Kidney tubule cell (primary cell): ENCODE results near the gene AP5B1.
"Not testable (repeated sequence)": the region's sequence is repeated elsewhere in the genome, so short reads cannot be mapped to it uniquely, and the experiment has no call there.

Source experiments
- DNase-seq: peaks from one replicate; pipeline ENCODE4 v3.0.0-alpha.2; 2018; ENCODE audit warnings: low spot score

Gene AP5B1

GRCh38 chr11:65786008-65786785 is 5.4 kb upstream of the AP5B1 start:
- no peak for DNase-seq

- DNase-seq: no peak
These were observed 4.7 kb upstream of the AP5B1 start for GRCh38 chr11:65785319-65786007.

GRCh38 chr11:65782816-65783228 is 2.0 kb upstream of the AP5B1 start:
- peak; percentile 44 for DNase-seq

GRCh38 chr11:65781962-65782815 is 1.4 kb upstream of the AP5B1 start:
- DNase-seq: no peak

- no peak for DNase-seq
These were observed 581 bp upstream of the AP5B1 start for GRCh38 chr11:65781152-65781961.

GRCh38 chr11:65779919-65780769 is 632 bp downstream of the AP5B1 start:
- DNase-seq: peak; percentile 88

- no peak for DNase-seq
These were observed 1.2 kb downstream of the AP5B1 start for GRCh38 chr11:65779669-65779918.

- no peak for DNase-seq
These were observed 1.7 kb downstream of the AP5B1 start for GRCh38 chr11:65778901-65779668.

- no peak for DNase-seq
These were observed 2.3 kb downstream of the AP5B1 start for GRCh38 chr11:65778431-65778900.

GRCh38 chr11:65777821-65778361 is 2.9 kb downstream of the AP5B1 start:
- no peak for DNase-seq

- no peak for DNase-seq
These were observed 3.5 kb downstream of the AP5B1 start for GRCh38 chr11:65777241-65777640.

- DNase-seq: peak; percentile 41
These were observed 4.0 kb downstream of the AP5B1 start for GRCh38 chr11:65776710-65777141.

- DNase-seq: no peak
These were observed 4.6 kb downstream of the AP5B1 start for GRCh38 chr11:65776196-65776595.

GRCh38 chr11:65774525-65775306 is 6.1 kb downstream of the AP5B1 start:
- DNase-seq: no peak

GRCh38 chr11:65773784-65774411 is 6.9 kb downstream of the AP5B1 start:
- no peak for DNase-seq

- DNase-seq: no peak
These were observed 9.1 kb downstream of the AP5B1 start for GRCh38 chr11:65771589-65772112.

GRCh38 chr11:65770951-65771567 is 9.7 kb downstream of the AP5B1 start:
- no peak for DNase-seq

- DNase-seq: not testable (repeated sequence)
These were observed 13.0 kb downstream of the AP5B1 start for GRCh38 chr11:65767806-65768205.
